Measurements from ENCODE around the gene ME3. TPM values are rescaled to one million over a fixed set of nuclear protein-coding genes. Genes with fewer than 3 reads are reported as not detected.

The ME3 gene
- total RNA-seq, 1 experiment from 2014 or later, result 14.2 TPM

- H3K36me3 Mint-ChIP-seq (ENCODE audit: insufficient read depth, unreplicated experiment), result peaks cover 5% of the 10 kb centered on the region
- H3K27ac Mint-ChIP-seq (ENCODE audit: unreplicated experiment), result no peak overlapping the region
- H3K4me3 Mint-ChIP-seq (ENCODE audit: low read depth, unreplicated experiment), result no peak overlapping the region
- H3K4me1 Mint-ChIP-seq (ENCODE audit: low read depth, unreplicated experiment), result peaks cover 16% of the 10 kb centered on the region
- intact Hi-C loops (cut with micrococcal nuclease; ENCODE audit: unreplicated experiment), result no loop called here
- no peak for TF ChIP-seq CTCF (IDR thresholded peaks at IDR 0.05; ENCODE audit: unreplicated experiment)
- CTCF ChIA-PET, result no interaction called here
- no peaks in the 10 kb centered on the region for H3K27me3 Mint-ChIP-seq (ENCODE audit: unreplicated experiment)
- no peaks in the 10 kb centered on the region for H3K9me3 Mint-ChIP-seq (ENCODE audit: low read depth, unreplicated experiment)
- BruUV-seq (replicated peaks), result no TSS peak
- DNase-seq, result no peak
Measured at GRCh38 chr11:86443415-86443814, 229.0 kb downstream of the ME3 start.

DNA sequence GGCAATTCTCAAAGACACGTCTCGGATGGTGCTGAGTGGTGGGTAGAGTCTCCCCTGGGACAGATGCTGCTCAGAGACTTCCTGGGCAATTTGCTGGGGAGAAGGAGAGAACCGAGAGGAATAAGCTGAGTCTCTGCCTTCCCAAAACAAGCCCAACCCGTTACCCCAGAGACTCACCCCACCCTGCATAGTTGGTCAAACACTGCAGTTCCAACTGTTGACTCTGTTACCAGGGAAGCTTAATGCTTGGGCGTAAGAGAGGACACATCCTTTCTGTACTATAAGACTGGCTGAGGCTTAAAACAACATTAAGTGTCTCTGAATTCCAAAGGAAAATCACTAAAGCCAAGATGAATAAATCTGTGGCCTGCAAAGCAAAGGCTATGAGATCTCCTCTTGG lies 229.6 kb downstream of the ME3 start:
- Mint-ChIP-seq H3K4me1 (ENCODE audit: low read depth, unreplicated experiment) (peaks cover 22% of the 10 kb centered on the region), H3K9me3 (ENCODE audit: low read depth, unreplicated experiment) (no peaks in the 10 kb centered on the region), H3K27me3 (ENCODE audit: unreplicated experiment) (no peaks in the 10 kb centered on the region), H3K27ac (ENCODE audit: unreplicated experiment) (no peak overlapping the region), H3K4me3 (ENCODE audit: low read depth, unreplicated experiment) (no peak overlapping the region), H3K36me3 (ENCODE audit: insufficient read depth, unreplicated experiment) (peaks cover 6% of the 10 kb centered on the region)
- intact Hi-C loops (cut with micrococcal nuclease; ENCODE audit: unreplicated experiment), result no loop called here
- no TSS peak for BruUV-seq (replicated peaks)
- DNase-seq, result no peak
- CTCF ChIA-PET, result no interaction called here
- no peak for TF ChIP-seq CTCF (IDR thresholded peaks at IDR 0.05; ENCODE audit: unreplicated experiment)

DNA sequence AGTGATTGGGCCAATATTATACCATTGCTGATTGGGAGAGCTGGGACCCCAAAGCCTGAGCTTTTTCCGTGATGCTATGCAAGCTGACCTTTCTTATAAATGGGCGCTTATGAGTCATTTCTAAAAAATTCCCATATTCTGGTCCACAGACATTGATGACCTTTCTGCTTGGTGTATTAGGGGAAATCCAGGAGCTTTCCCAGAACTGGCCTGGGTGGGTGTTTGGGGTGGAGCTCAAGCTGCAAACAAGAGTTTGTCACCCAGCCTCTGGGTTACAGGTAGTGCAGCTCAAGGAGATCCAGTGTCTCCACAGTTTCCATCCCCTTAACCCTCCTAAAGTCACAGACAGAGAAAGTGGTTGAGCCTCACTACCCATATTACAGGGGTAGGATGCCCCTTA lies 230.0 kb downstream of the ME3 start:
- intact Hi-C loops (cut with micrococcal nuclease; ENCODE audit: unreplicated experiment), result no loop called here
- CTCF ChIA-PET, result no interaction called here
- no peak overlapping the region for H3K4me3 Mint-ChIP-seq (ENCODE audit: low read depth, unreplicated experiment)
- no peak for TF ChIP-seq CTCF (IDR thresholded peaks at IDR 0.05; ENCODE audit: unreplicated experiment)
- no peak overlapping the region for H3K27ac Mint-ChIP-seq (ENCODE audit: unreplicated experiment)
- BruUV-seq (replicated peaks), result no TSS peak
- no peak for DNase-seq
- peaks cover 22% of the 10 kb centered on the region for H3K4me1 Mint-ChIP-seq (ENCODE audit: low read depth, unreplicated experiment)
- no peaks in the 10 kb centered on the region for H3K9me3 Mint-ChIP-seq (ENCODE audit: low read depth, unreplicated experiment)
- H3K27me3 Mint-ChIP-seq (ENCODE audit: unreplicated experiment), result no peaks in the 10 kb centered on the region
- peaks cover 6% of the 10 kb centered on the region for H3K36me3 Mint-ChIP-seq (ENCODE audit: insufficient read depth, unreplicated experiment)

- Mint-ChIP-seq H3K4me3 (ENCODE audit: low read depth, unreplicated experiment) (no peak overlapping the region), H3K36me3 (ENCODE audit: insufficient read depth, unreplicated experiment) (peaks cover 6% of the 10 kb centered on the region)
- intact Hi-C loops (cut with micrococcal nuclease; ENCODE audit: unreplicated experiment), result no loop called here
Measured at GRCh38 chr11:86440843-86441242, 231.6 kb downstream of the ME3 start.

More at GRCh38 chr11:86440843-86441242, 231.6 kb downstream of the ME3 start:
- no peak for TF ChIP-seq CTCF (IDR thresholded peaks at IDR 0.05; ENCODE audit: unreplicated experiment)
- H3K9me3 Mint-ChIP-seq (ENCODE audit: low read depth, unreplicated experiment), result no peaks in the 10 kb centered on the region
- BruUV-seq (replicated peaks), result no TSS peak
- peaks cover 22% of the 10 kb centered on the region for H3K4me1 Mint-ChIP-seq (ENCODE audit: low read depth, unreplicated experiment)
- H3K27ac Mint-ChIP-seq (ENCODE audit: unreplicated experiment), result no peak overlapping the region
- H3K27me3 Mint-ChIP-seq (ENCODE audit: unreplicated experiment), result no peaks in the 10 kb centered on the region
- CTCF ChIA-PET, result no interaction called here
- DNase-seq, result no peak
